ENCODE measurements around the gene CHRDL2.

Gene CHRDL2

GRCh38 chr11:74689666-74690065, 41.6 kb downstream of the CHRDL2 start:
- H3K9me3 ChIP-seq (ENCODE audit: control insufficient read depth, low read depth, low read length), result no peaks in the 10 kb centered on the region
- no peak overlapping the region for H3K27ac ChIP-seq (ENCODE audit: low read length)
- H3K9ac ChIP-seq (ENCODE audit: low read length), result no peak overlapping the region
- H3K4me1 ChIP-seq (ENCODE audit: control insufficient read depth, low read depth, low read length), result no peaks in the 10 kb centered on the region
- H3K36me3 ChIP-seq (ENCODE audit: control insufficient read depth, low read depth, low read length), result no peaks in the 10 kb centered on the region
- H3K27me3 ChIP-seq (ENCODE audit: control insufficient read depth, insufficient read depth, low read length), result no peaks in the 10 kb centered on the region
- no peak overlapping the region for H3K4me3 ChIP-seq (ENCODE audit: low read length)

GRCh38 chr11:74687237-74688023, 43.8 kb downstream of the CHRDL2 start:
- no peak overlapping the region for H3K27ac ChIP-seq (ENCODE audit: low read length)
- no peaks in the 10 kb centered on the region for H3K36me3 ChIP-seq (ENCODE audit: control insufficient read depth, low read depth, low read length)
- peaks cover 13% of the 10 kb centered on the region for H3K27me3 ChIP-seq (ENCODE audit: control insufficient read depth, insufficient read depth, low read length)
- no peaks in the 10 kb centered on the region for H3K4me1 ChIP-seq (ENCODE audit: control insufficient read depth, low read depth, low read length)
- no peak overlapping the region for H3K9ac ChIP-seq (ENCODE audit: low read length)
- H3K4me3 ChIP-seq (ENCODE audit: low read length), result no peak overlapping the region
- H3K9me3 ChIP-seq (ENCODE audit: control insufficient read depth, low read depth, low read length), result no peaks in the 10 kb centered on the region

- Histone ChIP-seq H3K27ac (ENCODE audit: low read length) (no peak overlapping the region), H3K4me3 (ENCODE audit: low read length) (no peak overlapping the region), H3K9ac (ENCODE audit: low read length) (no peak overlapping the region), H3K27me3 (ENCODE audit: control insufficient read depth, insufficient read depth, low read length) (peaks cover 15% of the 10 kb centered on the region), H3K36me3 (ENCODE audit: control insufficient read depth, low read depth, low read length) (no peaks in the 10 kb centered on the region), H3K9me3 (ENCODE audit: control insufficient read depth, low read depth, low read length) (no peaks in the 10 kb centered on the region), H3K4me1 (ENCODE audit: control insufficient read depth, low read depth, low read length) (no peaks in the 10 kb centered on the region)
These were observed 44.4 kb downstream of the CHRDL2 start for GRCh38 chr11:74686792-74687191.

- H3K4me3 ChIP-seq (ENCODE audit: low read length), result no peak overlapping the region
- no peaks in the 10 kb centered on the region for H3K9me3 ChIP-seq (ENCODE audit: control insufficient read depth, low read depth, low read length)
- H3K27ac ChIP-seq (ENCODE audit: low read length), result no peak overlapping the region
- no peaks in the 10 kb centered on the region for H3K36me3 ChIP-seq (ENCODE audit: control insufficient read depth, low read depth, low read length)
- H3K9ac ChIP-seq (ENCODE audit: low read length), result no peak overlapping the region
- peaks cover 15% of the 10 kb centered on the region for H3K27me3 ChIP-seq (ENCODE audit: control insufficient read depth, insufficient read depth, low read length)
- no peaks in the 10 kb centered on the region for H3K4me1 ChIP-seq (ENCODE audit: control insufficient read depth, low read depth, low read length)
These were observed 45.3 kb downstream of the CHRDL2 start for GRCh38 chr11:74685905-74686304.

GRCh38 chr11:74685338-74685737, 45.9 kb downstream of the CHRDL2 start:
- no peak overlapping the region for H3K27ac ChIP-seq (ENCODE audit: low read length)
- peaks cover 15% of the 10 kb centered on the region for H3K27me3 ChIP-seq (ENCODE audit: control insufficient read depth, insufficient read depth, low read length)
- H3K4me1 ChIP-seq (ENCODE audit: control insufficient read depth, low read depth, low read length), result no peaks in the 10 kb centered on the region
- H3K36me3 ChIP-seq (ENCODE audit: control insufficient read depth, low read depth, low read length), result no peaks in the 10 kb centered on the region
- H3K4me3 ChIP-seq (ENCODE audit: low read length), result no peak overlapping the region
- no peak overlapping the region for H3K9ac ChIP-seq (ENCODE audit: low read length)
- no peaks in the 10 kb centered on the region for H3K9me3 ChIP-seq (ENCODE audit: control insufficient read depth, low read depth, low read length)

- no peaks in the 10 kb centered on the region for H3K36me3 ChIP-seq (ENCODE audit: control insufficient read depth, low read depth, low read length)
- no peak overlapping the region for H3K27ac ChIP-seq (ENCODE audit: low read length)
- no peaks in the 10 kb centered on the region for H3K9me3 ChIP-seq (ENCODE audit: control insufficient read depth, low read depth, low read length)
- no peak overlapping the region for H3K9ac ChIP-seq (ENCODE audit: low read length)
- no peak overlapping the region for H3K4me3 ChIP-seq (ENCODE audit: low read length)
- no peaks in the 10 kb centered on the region for H3K4me1 ChIP-seq (ENCODE audit: control insufficient read depth, low read depth, low read length)
- H3K27me3 ChIP-seq (ENCODE audit: control insufficient read depth, insufficient read depth, low read length), result peaks cover 15% of the 10 kb centered on the region
These were observed 46.6 kb downstream of the CHRDL2 start for GRCh38 chr11:74684661-74685060.

GRCh38 chr11:74683941-74684481, 47.2 kb downstream of the CHRDL2 start:
- no peaks in the 10 kb centered on the region for H3K9me3 ChIP-seq (ENCODE audit: control insufficient read depth, low read depth, low read length)
- no peaks in the 10 kb centered on the region for H3K36me3 ChIP-seq (ENCODE audit: control insufficient read depth, low read depth, low read length)
- H3K4me1 ChIP-seq (ENCODE audit: control insufficient read depth, low read depth, low read length), result no peaks in the 10 kb centered on the region
- peaks cover 15% of the 10 kb centered on the region for H3K27me3 ChIP-seq (ENCODE audit: control insufficient read depth, insufficient read depth, low read length)
- peak overlapping the region; percentile 49 for H3K4me3 ChIP-seq (ENCODE audit: low read length)
- no peak overlapping the region for H3K9ac ChIP-seq (ENCODE audit: low read length)
- no peak overlapping the region for H3K27ac ChIP-seq (ENCODE audit: low read length)

GRCh38 chr11:74683279-74683871, 47.9 kb downstream of the CHRDL2 start:
- Histone ChIP-seq H3K27me3 (ENCODE audit: control insufficient read depth, insufficient read depth, low read length) (peaks cover 15% of the 10 kb centered on the region), H3K36me3 (ENCODE audit: control insufficient read depth, low read depth, low read length) (no peaks in the 10 kb centered on the region), H3K9ac (ENCODE audit: low read length) (peak overlapping the region; percentile 20), H3K4me3 (ENCODE audit: low read length) (peak overlapping the region; percentile 49), H3K27ac (ENCODE audit: low read length) (no peak overlapping the region), H3K9me3 (ENCODE audit: control insufficient read depth, low read depth, low read length) (no peaks in the 10 kb centered on the region), H3K4me1 (ENCODE audit: control insufficient read depth, low read depth, low read length) (no peaks in the 10 kb centered on the region)

- Histone ChIP-seq H3K27ac (ENCODE audit: low read length) (no peak overlapping the region), H3K9ac (ENCODE audit: low read length) (peak overlapping the region; percentile 20), H3K36me3 (ENCODE audit: control insufficient read depth, low read depth, low read length) (no peaks in the 10 kb centered on the region), H3K4me3 (ENCODE audit: low read length) (peak overlapping the region; percentile 49), H3K27me3 (ENCODE audit: control insufficient read depth, insufficient read depth, low read length) (peaks cover 15% of the 10 kb centered on the region), H3K9me3 (ENCODE audit: control insufficient read depth, low read depth, low read length) (no peaks in the 10 kb centered on the region), H3K4me1 (ENCODE audit: control insufficient read depth, low read depth, low read length) (no peaks in the 10 kb centered on the region)
These were observed 48.4 kb downstream of the CHRDL2 start for GRCh38 chr11:74682731-74683278.

GRCh38 chr11:74681686-74682651, 49.3 kb downstream of the CHRDL2 start:
- Histone ChIP-seq H3K27me3 (ENCODE audit: control insufficient read depth, insufficient read depth, low read length) (peaks cover 15% of the 10 kb centered on the region), H3K36me3 (ENCODE audit: control insufficient read depth, low read depth, low read length) (no peaks in the 10 kb centered on the region), H3K4me3 (ENCODE audit: low read length) (no peak overlapping the region), H3K4me1 (ENCODE audit: control insufficient read depth, low read depth, low read length) (no peaks in the 10 kb centered on the region), H3K9ac (ENCODE audit: low read length) (no peak overlapping the region), H3K9me3 (ENCODE audit: control insufficient read depth, low read depth, low read length) (no peaks in the 10 kb centered on the region), H3K27ac (ENCODE audit: low read length) (no peak overlapping the region)
